ENCODE measurements around the gene MFAP5.
A peak's percentile ranks its signal among the peaks of the same experiment; 100 is the strongest.

The MFAP5 gene

GRCh38 chr12:8662593-8662992 lies at the start of gene MFAP5:
Gene MFAP5 (minus strand): TSS chr12:8662826. CDS start chr12:8662104, 722 bp downstream.
- Mint-ChIP-seq H3K27me3 (no peaks in the 10 kb centered on the region), H3K4me1 (no peaks in the 10 kb centered on the region), H3K9me3 (no peaks in the 10 kb centered on the region), H3K36me3 (no peaks in the 10 kb centered on the region), H3K4me3 (no peak within 1 kb of the TSS), H3K27ac (no peak within 1 kb of the TSS)

DNA sequence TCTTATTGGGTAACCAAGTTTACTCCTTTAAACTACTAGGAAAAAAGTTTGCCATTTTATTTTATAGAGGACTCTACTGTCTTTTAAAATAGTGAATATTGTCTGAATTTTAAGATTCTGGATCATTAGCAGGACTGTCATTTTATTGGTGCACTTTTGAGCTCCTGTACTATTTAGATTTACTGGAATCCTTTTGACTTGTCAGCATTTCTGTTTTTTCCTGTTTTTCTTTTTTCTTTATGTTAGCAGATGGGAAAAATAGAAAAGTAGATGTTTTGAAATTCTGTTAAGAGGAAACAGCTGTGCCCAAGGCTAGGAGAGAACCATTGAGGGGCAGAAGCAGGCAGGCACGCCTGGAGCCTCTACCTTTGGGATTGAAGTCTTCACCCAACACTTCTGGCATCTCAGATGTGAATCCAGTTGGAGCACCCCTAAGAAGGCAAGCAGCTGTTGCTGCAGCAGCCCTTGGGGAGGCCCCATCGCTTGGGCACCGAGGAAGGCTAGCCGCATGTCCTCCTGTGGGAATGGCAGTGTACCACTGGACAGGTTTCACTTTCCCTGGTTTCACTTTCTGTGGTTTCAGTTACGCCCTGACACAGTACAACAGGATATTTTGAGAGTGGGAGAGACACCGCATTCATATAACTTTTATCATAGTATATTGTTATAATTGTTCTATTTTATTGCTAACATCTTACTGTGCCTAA lies 46.7 kb upstream of the MFAP5 start:
- Mint-ChIP-seq H3K9me3 (no peaks in the 10 kb centered on the region), H3K36me3 (peaks cover 2% of the 10 kb centered on the region), H3K27ac (no peak overlapping the region), H3K4me1 (peaks cover 17% of the 10 kb centered on the region), H3K27me3 (no peaks in the 10 kb centered on the region), H3K4me3 (no peak overlapping the region)

GRCh38 chr12:8702159-8702558 lies 39.5 kb upstream of the MFAP5 start:
- Mint-ChIP-seq H3K36me3 (peaks cover 1% of the 10 kb centered on the region), H3K9me3 (no peaks in the 10 kb centered on the region)

GRCh38 chr12:8701046-8701660 lies 38.5 kb upstream of the MFAP5 start:
- Mint-ChIP-seq H3K4me3 (no peak overlapping the region), H3K36me3 (peaks cover 1% of the 10 kb centered on the region), H3K9me3 (no peaks in the 10 kb centered on the region), H3K27ac (no peak overlapping the region), H3K4me1 (peaks cover 23% of the 10 kb centered on the region), H3K27me3 (no peaks in the 10 kb centered on the region)

More at GRCh38 chr12:8702159-8702558, 39.5 kb upstream of the MFAP5 start:
- H3K4me1 Mint-ChIP-seq = peaks cover 14% of the 10 kb centered on the region
- H3K27ac Mint-ChIP-seq = no peak overlapping the region
- no peak overlapping the region for H3K4me3 Mint-ChIP-seq
- no peaks in the 10 kb centered on the region for H3K27me3 Mint-ChIP-seq

GRCh38 chr12:8699714-8700113 lies 37.1 kb upstream of the MFAP5 start:
- H3K36me3 Mint-ChIP-seq = peaks cover 1% of the 10 kb centered on the region
- H3K4me3 Mint-ChIP-seq = peak overlapping the region; percentile 79
- H3K27me3 Mint-ChIP-seq = no peaks in the 10 kb centered on the region
- peaks cover 23% of the 10 kb centered on the region for H3K4me1 Mint-ChIP-seq
- H3K9me3 Mint-ChIP-seq = no peaks in the 10 kb centered on the region
- no peak overlapping the region for H3K27ac Mint-ChIP-seq

DNA sequence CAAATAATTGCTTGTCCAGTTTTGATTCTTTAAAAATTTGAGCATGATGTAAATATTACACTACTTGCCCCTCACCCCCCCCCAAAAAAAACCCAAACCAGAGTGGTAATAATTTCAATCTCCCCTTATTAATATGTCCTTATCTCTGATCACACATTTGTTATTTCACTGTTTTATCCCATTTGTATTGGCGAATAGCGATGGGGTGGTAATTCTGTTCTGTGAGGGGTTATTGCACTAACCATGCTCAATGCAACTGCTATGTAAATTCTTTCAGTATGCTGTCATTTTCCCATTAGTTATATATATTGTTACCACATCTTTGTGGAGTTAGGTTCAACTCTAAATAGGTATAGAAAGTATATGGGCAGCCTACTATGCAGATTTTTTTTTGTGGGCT lies 36.3 kb upstream of the MFAP5 start:
- H3K27ac Mint-ChIP-seq = peak overlapping the region; percentile 81
- H3K4me1 Mint-ChIP-seq = peaks cover 23% of the 10 kb centered on the region
- peak overlapping the region; percentile 96 for H3K4me3 Mint-ChIP-seq
- H3K27me3 Mint-ChIP-seq = no peaks in the 10 kb centered on the region
- H3K36me3 Mint-ChIP-seq = peaks cover 1% of the 10 kb centered on the region
- no peaks in the 10 kb centered on the region for H3K9me3 Mint-ChIP-seq

DNA sequence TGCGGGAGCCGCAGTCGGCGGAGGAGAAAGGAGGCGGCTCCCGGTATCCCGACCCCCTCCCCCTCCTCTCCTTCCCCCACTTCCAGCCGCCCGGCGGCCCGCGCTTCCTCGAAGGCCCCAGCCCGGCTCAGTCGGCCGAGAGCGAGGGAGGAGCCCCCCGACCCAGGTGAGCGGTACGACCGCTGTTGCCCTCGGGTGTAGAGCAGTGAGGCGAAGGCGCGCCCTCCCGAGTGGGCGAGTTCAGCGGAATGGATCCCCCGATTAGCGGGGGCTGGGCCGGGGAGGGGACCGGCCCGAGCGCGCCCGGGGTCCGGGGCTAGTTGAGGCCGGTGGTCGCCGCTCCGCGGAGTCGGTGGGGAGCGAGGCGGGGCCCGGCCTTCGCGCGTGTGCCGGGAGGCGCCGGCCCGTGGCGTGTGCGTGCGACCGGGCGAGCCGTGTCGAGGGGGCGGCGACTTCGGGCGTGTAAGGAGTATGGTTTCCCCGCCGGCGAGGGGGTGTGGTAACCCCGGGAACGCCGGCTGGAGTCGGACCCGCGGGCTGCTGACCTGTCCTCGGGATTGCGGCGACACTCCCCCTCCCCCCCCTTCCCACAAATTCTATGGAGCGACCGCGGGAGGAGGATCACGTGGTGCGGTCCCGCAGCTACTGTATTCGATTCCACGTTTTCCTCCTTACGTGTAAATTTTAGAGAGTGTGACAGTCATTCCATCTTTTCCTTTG lies 35.7 kb upstream of the MFAP5 start:
- no peaks in the 10 kb centered on the region for H3K9me3 Mint-ChIP-seq
- H3K36me3 Mint-ChIP-seq = peaks cover 1% of the 10 kb centered on the region
- H3K27me3 Mint-ChIP-seq = no peaks in the 10 kb centered on the region
- peak overlapping the region; percentile 96 for H3K4me3 Mint-ChIP-seq
- peaks cover 23% of the 10 kb centered on the region for H3K4me1 Mint-ChIP-seq
- peak overlapping the region; percentile 81 for H3K27ac Mint-ChIP-seq

GRCh38 chr12:8697476-8698131 lies 35.0 kb upstream of the MFAP5 start, which contains the start of gene RIMKLB:
Gene RIMKLB (plus strand): TSS chr12:8697991. CDS start chr12:8713867, 15,876 bp downstream.
- Mint-ChIP-seq H3K4me3 (peak within 1 kb of the TSS; percentile 96), H3K9me3 (no peaks in the 10 kb centered on the region), H3K4me1 (peaks cover 30% of the 10 kb centered on the region), H3K27ac (peak within 1 kb of the TSS; percentile 89), H3K36me3 (peaks cover 1% of the 10 kb centered on the region), H3K27me3 (no peaks in the 10 kb centered on the region)

- H3K4me3 Mint-ChIP-seq = peak overlapping the region; percentile 96
- H3K9me3 Mint-ChIP-seq = no peaks in the 10 kb centered on the region
- peaks cover 35% of the 10 kb centered on the region for H3K4me1 Mint-ChIP-seq
- peaks cover 1% of the 10 kb centered on the region for H3K36me3 Mint-ChIP-seq
- H3K27ac Mint-ChIP-seq = peak overlapping the region; percentile 89
- no peaks in the 10 kb centered on the region for H3K27me3 Mint-ChIP-seq
Observed at GRCh38 chr12:8697120-8697475, 34.5 kb upstream of the MFAP5 start.

- no peaks in the 10 kb centered on the region for H3K27me3 Mint-ChIP-seq
- peaks cover 36% of the 10 kb centered on the region for H3K4me1 Mint-ChIP-seq
- peak overlapping the region; percentile 89 for H3K27ac Mint-ChIP-seq
- H3K9me3 Mint-ChIP-seq = no peaks in the 10 kb centered on the region
- H3K36me3 Mint-ChIP-seq = peaks cover 1% of the 10 kb centered on the region
- H3K4me3 Mint-ChIP-seq = peak overlapping the region; percentile 96
Observed at GRCh38 chr12:8696442-8697090, 33.9 kb upstream of the MFAP5 start.

- peaks cover 34% of the 10 kb centered on the region for H3K4me1 Mint-ChIP-seq
- no peak overlapping the region for H3K27ac Mint-ChIP-seq
- no peaks in the 10 kb centered on the region for H3K27me3 Mint-ChIP-seq
- no peak overlapping the region for H3K4me3 Mint-ChIP-seq
- H3K9me3 Mint-ChIP-seq = no peaks in the 10 kb centered on the region
- H3K36me3 Mint-ChIP-seq = peaks cover 1% of the 10 kb centered on the region
Observed at GRCh38 chr12:8695116-8695515, 32.5 kb upstream of the MFAP5 start.

- no peak overlapping the region for H3K27ac Mint-ChIP-seq
- no peaks in the 10 kb centered on the region for H3K36me3 Mint-ChIP-seq
- H3K9me3 Mint-ChIP-seq = no peaks in the 10 kb centered on the region
- H3K4me3 Mint-ChIP-seq = no peak overlapping the region
- no peaks in the 10 kb centered on the region for H3K27me3 Mint-ChIP-seq
- H3K4me1 Mint-ChIP-seq = peaks cover 22% of the 10 kb centered on the region
Observed at GRCh38 chr12:8692573-8692972, 29.9 kb upstream of the MFAP5 start.

- Mint-ChIP-seq H3K4me1 (peaks cover 13% of the 10 kb centered on the region), H3K4me3 (no peak overlapping the region), H3K27ac (no peak overlapping the region), H3K9me3 (no peaks in the 10 kb centered on the region), H3K27me3 (no peaks in the 10 kb centered on the region), H3K36me3 (no peaks in the 10 kb centered on the region)
Observed at GRCh38 chr12:8689681-8690080, 27.1 kb upstream of the MFAP5 start.

DNA sequence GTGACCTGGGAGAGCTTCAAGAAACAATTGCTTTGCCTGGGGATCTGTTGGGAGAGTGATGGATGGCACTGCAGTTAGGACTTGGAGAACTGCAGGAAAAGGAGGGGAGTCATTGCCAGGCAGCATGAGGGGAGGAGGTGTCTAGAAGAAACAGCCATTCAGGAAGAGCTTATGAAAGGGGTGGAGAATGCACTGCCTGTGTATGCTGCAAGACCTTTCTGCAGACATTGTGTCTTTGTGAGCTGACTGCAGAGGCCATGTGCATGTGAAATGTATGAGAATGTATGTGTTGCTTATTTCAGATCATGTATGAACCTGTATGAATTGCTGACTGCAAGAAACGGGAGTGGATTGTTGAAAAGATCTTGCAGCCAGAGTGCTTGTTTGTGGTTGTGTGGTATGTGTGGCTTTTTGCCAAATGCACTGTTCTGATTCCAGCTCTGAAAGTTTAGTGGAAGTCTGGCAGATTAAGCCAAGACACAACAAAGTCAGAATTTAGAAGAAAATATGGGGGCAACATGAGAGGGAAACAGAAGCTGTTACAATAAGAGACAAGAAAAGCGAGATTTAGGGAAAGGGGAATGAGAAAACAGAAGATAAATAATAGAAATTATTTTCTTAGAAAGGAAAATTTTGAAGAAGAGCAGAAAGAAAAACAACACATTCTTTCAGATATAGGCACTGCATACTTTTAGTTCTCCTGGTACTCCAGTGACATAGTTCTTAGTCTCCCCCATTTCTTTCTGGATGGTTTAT lies 25.4 kb upstream of the MFAP5 start:
- H3K36me3 Mint-ChIP-seq = no peaks in the 10 kb centered on the region
- H3K27me3 Mint-ChIP-seq = no peaks in the 10 kb centered on the region
- no peak overlapping the region for H3K4me3 Mint-ChIP-seq
- no peak overlapping the region for H3K27ac Mint-ChIP-seq
- H3K4me1 Mint-ChIP-seq = peaks cover 10% of the 10 kb centered on the region
- no peaks in the 10 kb centered on the region for H3K9me3 Mint-ChIP-seq

DNA sequence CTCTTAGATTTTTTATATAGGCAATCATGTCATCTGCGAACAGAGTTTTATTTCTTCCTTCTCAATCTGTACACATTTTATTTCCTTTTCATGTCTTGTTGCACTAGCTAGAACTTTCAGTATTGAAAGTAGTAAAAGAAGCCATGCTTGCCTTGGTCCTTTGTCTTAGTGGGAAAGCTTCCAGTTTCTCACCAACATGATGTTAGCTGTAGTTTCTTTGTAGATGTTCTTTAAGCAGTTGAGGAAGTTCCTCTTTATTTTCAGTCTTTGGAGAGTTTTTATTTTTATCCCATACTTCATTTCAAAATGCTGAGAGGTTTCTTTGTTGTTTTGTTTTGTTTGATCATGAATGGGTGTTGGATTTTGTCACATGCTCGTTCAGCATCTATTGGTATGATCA lies 22.4 kb upstream of the MFAP5 start:
- Mint-ChIP-seq H3K4me3 (no peak overlapping the region), H3K36me3 (no peaks in the 10 kb centered on the region), H3K9me3 (no peaks in the 10 kb centered on the region), H3K4me1 (no peaks in the 10 kb centered on the region), H3K27ac (no peak overlapping the region), H3K27me3 (no peaks in the 10 kb centered on the region)
